Esophagus (tissue), 2 donors: Measurements from ENCODE around the gene VPS4A. TPM values are rescaled to one million over a fixed set of nuclear protein-coding genes. Genes with fewer than 3 reads are reported as not detected.
A peak's percentile ranks its signal among the peaks of the same experiment; 100 is the strongest.

Experiments used
- H3K27ac ChIP-seq, 2 donors: one replicate each; pipeline ENCODE4 v1.5.1; 2013; ENCODE audit warnings: low read depth in 2 of 2, mild to moderate bottlenecking in 2 of 2, inconsistent platforms in 1 of 2, low read length in 1 of 2, moderate library complexity in 1 of 2
- H3K27me3 ChIP-seq, 2 donors: one replicate each; pipeline ENCODE4 v1.6.1; 2013; ENCODE audit warnings: low read length in 2 of 2, control low read depth in 1 of 2, mild to moderate bottlenecking in 1 of 2; ENCODE audit not compliant: insufficient read depth in 2 of 2, control insufficient read depth in 1 of 2
- H3K36me3 ChIP-seq, 2 donors: one replicate each; pipeline ENCODE4 v1.6.1; 2013; ENCODE audit warnings: low read length in 1 of 2; ENCODE audit not compliant: control insufficient read depth in 2 of 2, insufficient read depth in 2 of 2
- H3K4me1 ChIP-seq, 2 donors: one replicate each; pipeline ENCODE4 v1.6.1; 2013; ENCODE audit warnings: low read length in 1 of 2; ENCODE audit not compliant: control insufficient read depth in 2 of 2, insufficient read depth in 2 of 2
- H3K4me3 ChIP-seq, 2 donors: one replicate each; pipeline ENCODE4 v1.5.1; 2013; ENCODE audit warnings: low read length in 2 of 2, mild to moderate bottlenecking in 2 of 2, low read depth in 1 of 2, moderate library complexity in 1 of 2
- H3K9me3 ChIP-seq, 2 donors: one replicate each; pipeline ENCODE4 v1.6.1; 2013; ENCODE audit warnings: mild to moderate bottlenecking in 2 of 2, low read depth in 1 of 2, low read length in 1 of 2, moderate library complexity in 1 of 2; ENCODE audit not compliant: control insufficient read depth in 2 of 2, insufficient read depth in 1 of 2
- WGBS, 2 donors: extraction: QIAGEN DNeasy Blood & Tissue Kit; methylation state at CpG; one replicate each; pipeline ENCODE4 v1.1.7; 2013; 5-methylcytosine and 5-hydroxymethylcytosine counted together
- polyA plus RNA-seq, 2 donors: library from polyadenylated mRNA; stranded (reverse); fragments of 200-250 nt; gene quantifications; one replicate each; pipeline ENCODE4 v1.2.3, GENCODE V29; 2013
- donor health status: healthy with polysubstance abuse.
- donor health status: Bipolar disorder and iron deficiency.

VPS4A gene
- polyA plus RNA-seq, 2 donors: 24.1 to 24.4 TPM

GRCh38 chr16:69334696-69335095 lies 23.5 kb downstream of the VPS4A start:
- peaks cover 4 to 8% of the 10 kb centered on the region in 2 donors for H3K4me1 ChIP-seq
- no peak overlapping the region for H3K27ac ChIP-seq
- no peak overlapping the region for H3K4me3 ChIP-seq
- peaks cover 0 to 27% of the 10 kb centered on the region in 2 donors for H3K36me3 ChIP-seq
- H3K9me3 ChIP-seq: no peaks in the 10 kb centered on the region
- no peaks in the 10 kb centered on the region for H3K27me3 ChIP-seq
- WGBS, 2 donors: 95% methylated on average over 9 of the region's 9 CpGs

- peak overlapping the region; percentile 83 to 98 for H3K27ac ChIP-seq
- H3K4me1 ChIP-seq: peaks cover 4 to 7% of the 10 kb centered on the region in 2 donors
- peaks cover 0 to 21% of the 10 kb centered on the region in 2 donors for H3K36me3 ChIP-seq
- H3K9me3 ChIP-seq: no peaks in the 10 kb centered on the region
- no peaks in the 10 kb centered on the region for H3K27me3 ChIP-seq
- H3K4me3 ChIP-seq: peak overlapping the region; percentile 59 to 94
- 17 to 19% methylated on average over 46 of the region's 46 CpGs for WGBS, 2 donors
Measured at GRCh38 chr16:69338557-69339288, 27.6 kb downstream of the VPS4A start.

DNA sequence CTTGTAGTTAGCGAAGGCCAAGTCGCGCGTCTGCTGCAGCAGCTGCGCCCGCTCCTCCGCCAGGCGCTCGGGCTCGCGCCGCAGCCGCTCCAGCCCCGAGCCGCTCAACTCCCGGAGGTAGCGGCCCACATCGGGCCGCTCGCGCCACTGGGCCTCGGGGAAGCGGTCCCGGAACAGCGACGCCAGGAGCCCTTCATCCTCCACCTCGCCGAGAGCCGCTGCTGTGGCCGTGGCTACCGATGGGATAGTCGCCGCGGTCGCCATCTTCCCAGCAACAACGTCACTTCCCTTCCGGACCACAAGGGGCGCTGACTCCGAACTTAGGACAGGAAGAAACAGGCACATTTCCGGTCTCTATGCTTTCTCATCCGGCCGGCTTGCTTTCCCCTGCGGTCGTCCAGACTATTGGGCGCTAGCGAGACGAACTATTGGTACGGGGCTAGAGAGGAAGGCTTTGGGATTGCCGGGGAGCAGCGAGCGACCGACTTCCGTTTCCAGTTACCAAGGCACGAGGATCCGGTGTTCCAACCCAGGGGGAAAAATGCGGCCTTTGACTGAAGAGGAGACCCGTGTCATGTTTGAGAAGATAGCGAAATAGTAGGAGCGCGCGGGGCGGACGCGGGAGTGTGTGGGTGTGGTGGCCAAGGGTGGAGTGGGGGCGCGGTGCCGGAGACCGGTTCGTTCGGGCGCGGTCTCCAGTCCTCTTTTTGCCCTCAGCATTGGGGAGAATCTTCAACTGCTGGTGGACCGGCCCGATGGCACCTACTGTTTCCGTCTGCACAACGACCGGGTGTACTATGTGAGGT lies 28.3 kb downstream of the VPS4A start, which contains the start of the genes COG8 and NIP7:
Gene COG8, minus strand, starts transcription at position 276 of the 806 bp plus-strand sequence. Its CDS starts 12 bp downstream, at position 264.
Gene NIP7, plus strand, starts transcription at position 484 of the 806 bp plus-strand sequence. Its CDS starts 58 bp downstream, at position 542.
- Histone ChIP-seq H3K9me3 (no peaks in the 10 kb centered on the region), H3K4me1 (peaks cover 4 to 7% of the 10 kb centered on the region in 2 donors), H3K27ac (peak within 1 kb of the TSS; percentile 83 to 98), H3K36me3 (peaks cover 0 to 14% of the 10 kb centered on the region in 2 donors), H3K27me3 (no peaks in the 10 kb centered on the region), H3K4me3 (peak within 1 kb of the TSS; percentile 59 to 94)
- WGBS, 2 donors: 0% methylated on average over 68 to 77 of the region's 77 CpGs

GRCh38 chr16:69340095-69340644 lies 29.0 kb downstream of the VPS4A start:
- 6 to 7% methylated on average over 16 of the region's 16 CpGs for WGBS, 2 donors

DNA sequence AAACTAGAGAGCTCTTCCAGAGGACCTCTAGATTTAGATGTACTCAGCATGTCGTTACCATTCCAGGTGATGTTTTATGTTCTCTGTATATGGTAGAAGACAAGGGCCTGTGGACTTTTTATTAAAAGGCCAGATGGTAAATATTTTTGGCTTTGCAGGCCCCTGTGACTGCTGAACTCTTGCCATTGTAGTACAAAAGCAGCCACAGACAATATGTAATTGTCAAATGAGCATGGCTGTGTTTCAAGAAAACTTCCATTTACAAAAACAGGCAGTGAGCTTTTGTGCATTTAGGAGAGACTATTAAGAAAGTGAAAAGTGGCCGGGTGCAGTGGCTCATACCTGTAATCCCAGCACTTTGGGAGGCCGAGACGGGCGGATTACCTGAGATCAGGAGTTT lies 33.0 kb downstream of the VPS4A start:
- H3K4me3 ChIP-seq: no peak overlapping the region
- no peaks in the 10 kb centered on the region for H3K4me1 ChIP-seq
- WGBS, 2 donors: 94% methylated on average over 5 of the region's 5 CpGs

More at GRCh38 chr16:69340095-69340644, 29.0 kb downstream of the VPS4A start:
- Histone ChIP-seq H3K4me3 (peak overlapping the region; percentile 59 to 94), H3K27me3 (no peaks in the 10 kb centered on the region), H3K9me3 (no peaks in the 10 kb centered on the region), H3K36me3 (peaks cover 0 to 8% of the 10 kb centered on the region in 2 donors), H3K4me1 (peaks cover 4 to 7% of the 10 kb centered on the region in 2 donors), H3K27ac (peak overlapping the region; percentile 83 to 98)

GRCh38 chr16:69345923-69346322 lies 34.8 kb downstream of the VPS4A start:
- Histone ChIP-seq H3K4me3 (no peak overlapping the region), H3K36me3 (peaks cover 6 to 9% of the 10 kb centered on the region in 2 donors), H3K4me1 (no peaks in the 10 kb centered on the region), H3K9me3 (no peaks in the 10 kb centered on the region), H3K27ac (no peak overlapping the region), H3K27me3 (no peaks in the 10 kb centered on the region)
- WGBS, 2 donors: 69 to 79% methylated on average over 4 of the region's 4 CpGs

More for the DNA sequence above, 33.0 kb downstream of the VPS4A start:
- H3K27me3 ChIP-seq: no peaks in the 10 kb centered on the region
- H3K27ac ChIP-seq: no peak overlapping the region
- H3K36me3 ChIP-seq: peaks cover 0 to 3% of the 10 kb centered on the region in 2 donors
- no peaks in the 10 kb centered on the region for H3K9me3 ChIP-seq

DNA sequence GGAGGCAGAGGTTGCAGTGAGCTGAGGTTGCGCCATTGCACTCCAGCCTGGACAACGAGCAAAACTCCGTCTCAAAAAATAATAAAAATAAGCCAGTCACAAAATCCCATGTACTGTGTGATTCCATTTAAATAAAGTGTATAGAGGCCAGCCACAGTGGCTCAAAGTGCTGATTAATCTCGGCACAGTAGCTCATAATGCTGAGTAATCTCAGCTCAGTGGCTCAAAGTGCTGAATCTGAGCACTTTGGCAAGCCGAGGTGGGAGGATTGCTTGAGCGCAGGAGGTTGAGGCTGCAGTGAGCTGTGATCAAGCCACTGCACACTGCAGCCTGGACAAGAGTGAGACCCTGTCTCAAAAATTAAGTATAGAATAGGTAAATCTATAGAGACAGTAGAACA lies 35.5 kb downstream of the VPS4A start:
- H3K9me3 ChIP-seq: no peaks in the 10 kb centered on the region
- no peak overlapping the region for H3K27ac ChIP-seq
- 85 to 90% methylated on average over 6 of the region's 6 CpGs for WGBS, 2 donors
- no peaks in the 10 kb centered on the region for H3K4me1 ChIP-seq
- H3K36me3 ChIP-seq: peaks cover 6% of the 10 kb centered on the region in 2 donors
- no peaks in the 10 kb centered on the region for H3K27me3 ChIP-seq
- H3K4me3 ChIP-seq: no peak overlapping the region

- Histone ChIP-seq H3K27me3 (no peaks in the 10 kb centered on the region), H3K27ac (no peak overlapping the region), H3K36me3 (peaks cover 6% of the 10 kb centered on the region in 2 donors), H3K4me1 (no peaks in the 10 kb centered on the region), H3K4me3 (no peak overlapping the region), H3K9me3 (no peaks in the 10 kb centered on the region)
- WGBS, 2 donors: 84 to 87% methylated on average over 6 of the region's 6 CpGs
Measured at GRCh38 chr16:69348222-69348621, 37.1 kb downstream of the VPS4A start.

- Histone ChIP-seq H3K4me1 (no peaks in the 10 kb centered on the region), H3K36me3 (peaks cover 6% of the 10 kb centered on the region in 2 donors), H3K27ac (no peak overlapping the region), H3K9me3 (no peaks in the 10 kb centered on the region), H3K4me3 (no peak overlapping the region), H3K27me3 (no peaks in the 10 kb centered on the region)
- 85 to 86% methylated on average over 10 of the region's 10 CpGs for WGBS, 2 donors
Measured at GRCh38 chr16:69349536-69349935, 38.4 kb downstream of the VPS4A start.
